Stimulated activated CD4-positive, alpha-beta T cell treated with anti-CD3 and anti-CD28 coated beads, Interleukin-1b, Interleukin-23, amount 100 ng/mL, for 24 hours (primary cell): ENCODE measurements around the gene TMEM131.
A peak's percentile ranks its signal among the peaks of the same experiment; 100 is the strongest.
"Not testable (repeated sequence)": the region's sequence is repeated elsewhere in the genome, so short reads cannot be mapped to it uniquely, and the experiment has no call there.

ENCODE experiments used
- DNase-seq, 4 experiments: peaks; one replicate each; pipeline ENCODE4 v3.0.0-alpha.2; 2020; ENCODE audit warnings: low read depth in 4 of 4, low spot score in 1 of 4

The TMEM131 gene

DNA sequence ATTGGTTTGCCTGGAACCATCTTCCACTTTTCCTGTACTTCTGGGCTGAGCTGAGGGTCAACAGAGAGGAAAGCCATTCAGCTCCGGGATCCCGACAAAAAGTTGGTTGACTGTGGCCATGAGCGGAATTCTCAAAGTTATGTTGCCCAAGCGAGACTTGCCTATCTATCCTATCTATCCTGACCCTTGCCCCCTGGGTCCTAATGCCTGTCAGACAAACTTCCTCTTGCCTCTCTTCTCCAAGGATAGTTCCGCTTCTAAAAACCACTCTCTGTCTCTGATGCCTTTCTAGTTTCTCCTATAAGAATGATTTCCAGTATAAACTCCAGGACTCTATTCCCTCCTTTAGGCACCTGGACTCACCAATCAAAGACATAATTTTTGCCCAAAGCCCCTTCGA lies 173.9 kb downstream of the TMEM131 start:
- DNase-seq: not testable (repeated sequence)

DNA sequence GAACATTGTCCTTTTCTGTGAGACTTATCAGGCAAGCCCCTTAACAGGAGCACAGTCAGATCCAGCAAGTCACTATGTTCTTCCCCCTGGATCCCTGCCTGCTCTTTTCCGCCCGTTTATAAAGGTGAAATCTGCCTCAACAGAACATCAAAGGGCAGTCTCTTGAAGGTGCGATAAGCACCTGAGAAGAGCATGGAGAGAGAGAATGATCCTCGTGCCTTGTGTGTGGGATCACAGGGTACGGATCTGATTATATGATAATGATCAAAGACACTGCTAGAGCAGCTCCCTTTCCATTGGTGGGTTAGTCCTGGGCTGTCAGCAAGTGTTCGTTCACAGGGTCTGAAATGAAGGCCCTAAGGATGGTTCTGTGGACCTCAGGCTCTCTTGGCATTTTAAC lies 176.0 kb downstream of the TMEM131 start:
- no peak for DNase-seq

DNA sequence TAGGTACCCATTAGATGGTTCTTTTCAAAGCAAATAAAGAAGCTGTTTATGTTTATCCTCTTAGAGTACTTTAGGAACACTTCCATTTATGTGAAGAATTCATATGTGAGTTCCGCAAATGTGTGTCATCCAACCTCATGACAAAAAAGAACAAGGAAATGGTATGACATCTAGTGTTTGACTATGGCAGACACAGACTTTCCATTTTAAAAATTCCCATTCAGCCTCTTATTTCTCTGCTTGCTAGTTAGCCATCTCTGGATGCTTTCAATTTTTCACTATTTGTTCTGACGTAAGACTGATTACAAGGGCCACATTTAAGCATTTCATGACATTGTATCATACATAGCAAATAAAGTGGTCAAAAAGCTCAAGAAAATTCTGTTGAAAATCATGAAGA lies 179.3 kb downstream of the TMEM131 start:
- no peak for DNase-seq

DNA sequence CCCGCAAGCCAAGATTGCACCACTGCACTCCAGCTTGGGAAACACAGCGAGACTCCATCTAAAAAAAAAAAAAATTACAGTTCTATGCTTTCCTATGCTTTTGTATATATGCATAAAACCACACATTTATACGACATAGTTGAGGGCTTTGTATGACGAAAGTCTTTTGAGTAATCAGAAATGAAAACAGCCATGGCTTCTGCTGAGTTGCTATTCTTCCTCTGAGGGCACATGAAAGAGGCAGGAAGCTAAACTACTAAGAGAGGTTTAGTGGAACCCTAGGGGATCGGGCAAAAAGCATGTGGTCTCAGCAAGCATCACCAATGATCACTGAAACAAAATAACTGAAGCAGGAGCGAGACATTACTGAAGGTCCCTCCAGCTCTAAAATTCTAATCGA lies 182.8 kb downstream of the TMEM131 start:
- no peak for DNase-seq

DNA sequence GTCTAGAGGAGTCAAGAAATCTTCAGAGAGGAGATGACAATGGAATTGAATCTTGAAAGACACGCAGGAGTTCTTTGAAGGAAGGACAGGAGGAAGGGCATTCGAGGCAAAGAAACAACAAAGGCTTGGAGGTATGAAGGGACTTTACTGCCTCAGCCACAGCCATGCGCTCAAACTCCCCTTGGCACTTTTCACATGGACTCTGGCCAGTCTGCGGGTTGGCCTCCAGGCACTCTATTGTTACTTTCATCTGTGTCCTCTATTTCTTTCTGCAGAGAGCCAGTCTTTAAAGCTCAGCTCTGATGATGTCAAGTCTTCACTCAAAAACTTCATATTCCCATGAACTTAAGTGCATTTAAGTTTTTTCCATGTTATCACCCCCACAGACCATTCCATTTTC lies 186.9 kb downstream of the TMEM131 start:
- no peak for DNase-seq

DNA sequence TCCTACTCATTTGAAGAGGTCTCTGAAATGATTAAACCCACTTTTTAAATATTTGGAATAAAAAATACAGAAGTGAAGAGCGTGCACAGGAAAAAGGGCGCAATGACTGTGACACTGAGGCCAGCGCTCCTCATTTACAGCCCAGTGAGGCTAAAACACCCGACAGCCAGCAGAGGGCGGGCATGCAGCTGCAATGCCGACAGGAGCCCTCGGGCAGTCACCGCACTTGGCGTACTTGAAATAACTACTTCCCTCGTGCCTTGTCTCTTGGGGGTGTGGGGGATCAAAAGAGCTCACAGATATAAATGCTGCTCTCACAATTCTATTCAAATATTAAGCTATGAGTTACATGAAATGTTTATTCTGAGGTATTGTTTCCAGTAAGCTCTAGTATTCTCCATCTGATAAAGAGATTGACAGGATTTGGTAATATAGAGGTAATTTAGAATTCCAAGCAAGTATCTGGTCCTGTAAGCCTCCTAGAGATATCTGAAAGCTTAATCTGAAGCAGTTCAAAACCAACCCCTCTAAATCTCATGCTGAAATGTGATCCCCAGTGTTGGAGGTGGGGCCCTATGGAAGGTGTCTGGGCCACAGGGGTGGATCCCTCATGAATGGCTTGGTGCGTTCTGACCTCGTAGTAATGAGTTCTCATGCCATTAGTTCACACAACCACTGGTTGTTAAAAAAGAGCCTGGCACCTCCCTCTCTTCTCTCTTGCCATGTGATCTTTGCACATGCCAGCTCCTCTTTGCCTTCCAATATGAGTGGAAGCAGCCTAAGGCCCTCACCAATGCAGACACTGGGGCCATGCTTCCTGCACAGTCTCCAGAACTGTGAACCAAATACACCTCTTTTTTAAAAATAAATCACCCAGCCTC lies 188.8 kb downstream of the TMEM131 start:
- peak; percentile 45 to 66 (median 58) for DNase-seq

DNA sequence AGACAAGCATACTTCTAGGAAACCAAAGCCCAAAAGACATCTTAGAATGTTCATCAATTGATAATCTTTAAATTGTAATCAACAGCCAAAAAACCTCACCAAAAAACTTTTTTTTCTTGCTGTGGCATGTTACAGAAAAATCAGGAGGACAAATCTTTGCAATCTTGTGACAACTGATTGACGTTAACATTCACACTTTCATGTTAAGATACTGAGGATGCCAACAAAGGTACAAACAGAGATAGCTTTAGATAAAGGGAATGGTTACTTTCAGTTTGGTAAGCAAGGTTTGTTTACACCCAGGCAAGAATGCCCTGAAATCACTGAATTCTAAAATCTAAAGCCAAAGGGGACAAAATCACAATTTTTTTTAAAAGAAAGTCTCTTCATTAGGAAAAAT lies 190.0 kb downstream of the TMEM131 start:
- no peak for DNase-seq

DNA sequence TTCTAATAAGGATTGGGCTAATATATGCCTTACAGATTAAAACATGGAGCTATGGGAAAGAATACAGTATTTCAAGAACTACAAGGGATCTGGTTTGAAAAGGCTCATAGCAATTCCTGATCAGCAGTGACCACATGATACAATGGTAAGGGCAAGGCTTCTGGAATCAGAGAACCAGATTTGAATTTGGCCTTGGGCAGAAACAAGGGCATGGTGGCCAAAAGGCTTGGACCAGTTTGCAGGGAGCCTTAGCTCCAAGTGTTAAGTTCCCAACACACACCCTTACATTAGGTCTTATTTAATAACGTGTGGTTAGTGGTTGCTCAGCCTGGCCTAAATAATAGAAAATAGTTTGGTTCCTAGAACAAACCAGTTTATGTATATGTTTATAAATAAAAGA lies 194.7 kb downstream of the TMEM131 start:
- no peak for DNase-seq

DNA sequence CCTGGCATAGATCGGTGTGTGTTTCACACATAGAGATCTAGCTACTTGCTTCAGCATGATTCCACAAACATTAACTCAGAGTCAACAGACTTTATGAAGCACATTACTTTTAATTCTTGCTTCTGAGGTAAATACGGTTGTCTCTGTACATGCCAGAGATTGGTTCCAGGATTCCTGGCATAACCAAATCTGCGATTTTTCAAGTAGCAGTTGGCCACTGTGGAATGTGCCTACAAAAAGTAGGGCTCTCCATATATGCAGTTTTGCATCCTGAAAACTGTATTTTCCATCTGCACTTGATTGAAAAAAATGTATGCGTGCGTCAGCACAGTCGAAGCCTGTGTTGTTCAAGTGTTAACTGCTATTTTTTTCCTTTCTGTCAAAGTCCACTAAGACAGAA lies 197.3 kb downstream of the TMEM131 start:
- no peak for DNase-seq

DNA sequence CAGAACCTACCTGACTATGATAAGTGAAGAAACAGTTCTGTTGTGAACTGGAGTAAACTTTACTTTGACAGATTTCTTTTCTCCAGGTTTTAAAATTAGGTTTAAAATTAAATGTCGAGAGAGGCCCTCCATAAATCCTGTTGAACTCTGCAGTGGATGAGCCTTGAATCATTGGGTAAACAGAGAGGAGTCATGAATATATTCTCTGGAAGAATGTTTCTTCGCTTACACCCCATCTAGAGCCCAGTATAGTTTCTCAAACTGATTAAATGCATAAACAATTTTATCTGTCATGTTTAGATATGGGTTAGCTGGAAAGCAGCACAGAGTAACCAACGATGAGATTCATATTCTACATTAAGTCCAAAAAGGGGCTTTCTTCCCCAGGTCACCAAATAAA lies 198.4 kb downstream of the TMEM131 start:
- DNase-seq: no peak

DNA sequence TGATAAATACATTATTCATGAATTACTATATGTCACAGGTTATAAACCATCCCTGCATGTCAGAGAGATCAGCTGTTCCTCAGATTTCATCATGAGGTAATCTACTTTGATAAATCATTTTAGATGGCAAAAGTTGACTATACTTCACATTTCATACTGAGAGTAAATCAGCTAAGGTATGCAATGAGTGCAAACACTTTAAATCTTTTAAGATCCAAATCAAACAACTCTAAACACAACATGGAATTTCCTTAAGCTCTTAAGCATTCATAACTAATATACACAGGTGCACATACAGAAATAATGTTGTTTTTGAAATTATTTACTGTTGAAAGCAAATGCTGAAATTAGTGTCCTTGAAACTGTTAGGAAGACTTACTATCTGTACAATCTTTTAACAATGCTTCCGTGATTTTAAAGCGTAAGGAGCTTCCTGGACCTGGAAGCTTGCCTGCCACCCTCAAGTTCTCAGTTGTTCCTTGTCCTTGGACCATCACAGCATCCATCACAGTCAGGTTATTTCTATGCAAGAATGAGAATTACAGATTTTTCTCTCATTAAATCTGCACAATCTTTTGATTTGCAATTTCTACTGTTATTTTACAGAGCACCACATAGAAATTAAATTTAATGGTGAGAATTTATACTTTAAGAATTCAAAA lies 199.2 kb downstream of the TMEM131 start:
- DNase-seq: no peak

DNA sequence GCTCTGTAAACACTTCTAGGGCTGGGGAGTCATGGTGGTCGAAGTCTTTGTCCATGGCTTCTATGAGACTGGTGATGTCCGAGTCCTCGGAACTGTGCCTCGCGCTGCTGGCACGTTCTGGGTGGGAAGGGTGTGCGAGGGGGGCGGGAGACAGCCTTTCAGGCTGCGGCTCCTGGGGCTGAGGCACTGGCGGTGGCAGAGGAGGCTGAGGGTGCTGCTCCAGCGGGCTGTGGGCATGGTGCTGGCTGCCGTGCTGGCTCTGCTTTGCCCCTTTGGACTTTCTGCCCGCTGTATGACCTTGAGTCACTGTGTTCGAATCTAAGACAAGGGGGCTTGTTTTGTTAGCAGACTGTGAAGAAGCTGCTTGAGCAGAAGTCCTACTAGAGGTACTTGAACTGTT lies 203.3 kb downstream of the TMEM131 start:
- no peak for DNase-seq

DNA sequence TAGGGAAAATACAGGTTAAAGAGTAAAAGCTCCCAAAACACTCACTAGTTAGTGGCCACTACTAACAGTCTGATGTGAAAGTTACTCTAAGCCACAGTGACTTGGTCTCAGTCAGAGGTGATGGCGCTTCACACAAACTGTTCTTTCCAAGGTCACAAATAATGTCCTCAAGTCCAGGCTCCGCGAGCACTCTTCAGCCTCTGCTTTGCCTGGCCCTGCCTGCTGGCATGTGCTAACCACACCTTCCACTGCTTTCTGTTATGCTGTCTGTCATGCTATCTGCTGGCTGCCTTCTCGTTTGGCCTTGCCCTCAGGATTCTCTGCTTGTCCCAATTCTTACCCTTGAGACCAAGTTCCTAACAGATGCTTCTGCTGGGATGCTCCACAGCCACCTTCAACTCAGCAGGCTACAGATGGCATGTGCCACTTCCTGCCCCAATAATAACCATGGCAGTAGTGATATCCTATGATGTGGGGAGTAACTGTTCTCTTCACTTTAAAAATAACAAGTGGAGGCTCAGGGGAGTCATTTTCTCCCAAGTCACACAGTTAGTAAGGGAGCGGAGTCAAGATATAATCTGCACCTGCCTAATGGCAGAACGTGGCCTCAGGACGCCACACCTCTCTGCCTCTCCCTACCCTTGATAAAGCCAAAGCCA lies 206.6 kb downstream of the TMEM131 start:
- no peak for DNase-seq

DNA sequence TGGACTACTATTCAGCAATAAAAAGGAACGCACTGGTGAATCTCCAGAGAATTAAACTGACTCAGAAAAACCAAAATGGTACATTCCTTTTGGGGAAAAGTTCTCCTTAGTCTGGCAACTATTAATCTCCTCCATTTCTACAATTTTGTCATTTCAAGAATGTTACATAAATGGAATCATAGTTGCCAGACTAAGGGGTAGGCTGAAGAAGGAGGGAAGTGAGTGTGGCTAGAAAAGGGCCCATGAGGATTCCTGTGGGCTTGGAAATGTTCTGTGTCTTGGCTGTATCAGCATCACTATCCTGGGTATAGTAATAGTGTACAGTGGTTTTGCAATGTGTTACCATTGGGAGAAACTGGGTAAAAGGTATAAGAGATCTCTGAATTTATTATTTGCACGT lies 209.9 kb downstream of the TMEM131 start:
- no peak for DNase-seq

DNA sequence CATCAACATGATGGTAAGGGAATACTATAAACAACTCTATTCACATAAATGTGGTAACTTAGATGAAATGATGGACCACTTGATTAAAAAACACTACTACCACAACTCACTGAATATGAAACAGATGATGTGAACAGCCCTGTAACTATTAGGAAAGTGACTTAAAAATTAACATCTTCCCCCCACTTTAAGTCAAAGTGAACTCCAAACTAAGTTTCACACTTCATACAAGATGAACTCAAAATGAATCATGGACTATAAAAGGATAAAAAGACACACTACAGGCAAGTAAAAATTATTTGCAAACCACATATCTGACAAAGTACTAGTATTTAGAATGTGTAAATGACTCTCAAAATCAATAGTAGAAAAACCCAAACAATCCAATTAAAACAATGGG lies 210.8 kb downstream of the TMEM131 start:
- DNase-seq: no peak

DNA sequence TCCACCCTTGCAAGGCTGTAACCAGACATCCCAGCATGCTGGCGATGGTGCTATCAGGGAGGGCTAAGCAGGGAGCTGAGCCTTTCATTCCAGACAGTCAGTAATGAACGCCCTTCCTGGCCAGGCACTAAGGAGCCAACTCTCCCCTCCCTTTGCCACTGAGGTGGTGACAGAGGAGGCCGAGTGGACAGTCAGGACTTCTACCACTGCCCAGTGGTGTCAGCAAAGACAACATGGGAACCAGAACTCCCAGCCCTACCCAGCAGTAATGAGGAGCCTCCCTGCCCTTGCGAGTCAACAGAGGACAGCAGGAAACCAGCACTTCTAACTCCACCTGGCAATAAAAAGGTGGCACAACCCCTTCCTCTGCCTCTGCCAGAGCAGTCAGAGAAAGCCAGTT lies 213.8 kb downstream of the TMEM131 start:
- no peak for DNase-seq

DNA sequence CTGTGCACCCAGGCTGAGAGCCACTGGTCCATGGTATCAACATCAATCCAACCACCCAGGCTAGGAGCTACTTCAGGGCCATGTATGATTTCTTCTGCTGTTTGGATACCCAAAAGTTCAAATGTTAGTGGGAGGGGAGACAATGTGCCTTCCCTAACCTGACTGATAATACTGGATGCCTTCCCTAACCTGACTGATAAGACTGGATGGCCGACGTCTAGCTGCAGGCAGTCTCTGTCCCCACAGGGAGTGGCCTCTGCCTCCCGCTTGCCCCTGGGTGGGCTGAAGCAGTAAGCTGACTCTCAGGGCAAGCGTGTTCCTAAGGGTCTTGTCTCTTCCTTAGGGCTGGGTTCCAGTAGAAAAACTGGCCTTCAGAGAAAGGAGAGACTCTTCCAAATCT lies 216.6 kb downstream of the TMEM131 start:
- no peak for DNase-seq

DNA sequence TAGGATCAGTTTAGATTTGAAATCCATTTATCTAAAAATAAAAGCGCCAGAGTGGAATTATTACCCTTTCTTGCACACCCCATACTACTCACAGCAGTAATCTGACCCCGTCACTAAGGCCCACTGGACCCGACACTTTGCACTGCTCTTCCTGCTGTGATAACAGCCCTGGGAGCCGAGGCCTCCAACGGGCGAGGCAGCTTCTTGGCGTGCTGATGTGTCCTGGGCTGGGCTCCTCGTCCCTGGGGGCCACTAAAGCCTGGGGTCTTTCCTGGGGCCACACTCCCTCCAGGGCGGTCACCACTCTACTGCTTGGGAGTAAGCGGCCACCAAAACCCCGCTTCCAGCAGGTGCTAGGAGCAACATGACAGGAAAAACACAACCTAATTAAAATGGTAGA lies 220.7 kb downstream of the TMEM131 start:
- no peak for DNase-seq

DNA sequence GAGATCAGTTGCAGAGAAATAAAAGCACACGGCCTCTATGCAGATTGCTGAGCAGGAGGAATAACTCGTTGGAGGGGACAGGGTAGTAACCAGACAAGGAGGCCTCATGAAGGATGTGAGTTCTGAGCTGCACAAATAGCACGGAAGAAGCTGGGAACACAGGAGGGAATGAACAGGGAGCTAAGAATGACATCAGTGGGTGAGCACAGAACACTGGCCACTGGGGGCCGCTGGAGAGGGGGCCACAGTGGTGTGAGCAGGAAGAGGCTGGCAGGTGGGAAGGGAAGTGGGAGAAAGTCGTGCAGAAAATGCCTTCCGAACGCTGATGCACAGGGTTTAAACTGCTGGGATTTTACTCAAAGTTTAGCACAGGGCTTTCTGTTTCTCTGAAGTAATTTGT lies 221.3 kb downstream of the TMEM131 start:
- DNase-seq: no peak

DNA sequence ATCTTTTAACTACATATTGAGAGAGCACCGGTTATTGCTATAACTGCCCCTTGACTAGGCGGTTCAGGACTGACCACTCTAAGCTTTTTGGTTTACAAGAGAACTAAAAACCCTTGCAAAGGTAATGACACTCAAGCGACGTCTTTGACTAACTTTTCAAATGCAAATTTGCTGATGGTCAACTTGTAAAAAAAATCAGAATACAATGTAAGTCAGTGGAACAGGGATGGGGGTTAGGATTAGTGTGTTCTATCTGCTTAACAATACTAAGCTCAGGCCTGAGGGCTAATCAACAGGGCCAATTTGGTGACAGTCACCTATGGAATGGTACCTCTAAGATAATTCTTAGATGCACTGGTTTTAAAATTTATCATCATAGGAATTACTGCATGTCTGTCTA lies 225.3 kb downstream of the TMEM131 start:
- DNase-seq: no peak

DNA sequence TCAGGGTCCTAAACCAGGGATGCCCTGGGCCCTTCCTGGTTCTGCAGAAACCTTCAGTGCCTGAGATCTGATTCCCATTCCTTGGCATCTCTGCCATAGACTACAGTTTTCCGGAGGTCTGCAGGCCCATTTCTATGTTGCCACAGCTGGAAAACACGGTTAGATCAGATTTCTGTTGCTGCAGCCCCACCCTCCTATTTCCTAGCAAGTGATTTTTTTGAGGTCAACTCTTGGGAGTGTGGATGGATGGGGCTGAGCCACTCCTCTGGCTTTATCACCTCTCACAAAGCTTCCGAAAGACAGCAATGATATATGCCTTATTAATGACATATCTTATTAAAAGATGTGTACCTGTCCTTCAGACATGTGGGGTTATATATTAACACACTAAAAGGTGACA lies 226.0 kb downstream of the TMEM131 start:
- DNase-seq: no peak

DNA sequence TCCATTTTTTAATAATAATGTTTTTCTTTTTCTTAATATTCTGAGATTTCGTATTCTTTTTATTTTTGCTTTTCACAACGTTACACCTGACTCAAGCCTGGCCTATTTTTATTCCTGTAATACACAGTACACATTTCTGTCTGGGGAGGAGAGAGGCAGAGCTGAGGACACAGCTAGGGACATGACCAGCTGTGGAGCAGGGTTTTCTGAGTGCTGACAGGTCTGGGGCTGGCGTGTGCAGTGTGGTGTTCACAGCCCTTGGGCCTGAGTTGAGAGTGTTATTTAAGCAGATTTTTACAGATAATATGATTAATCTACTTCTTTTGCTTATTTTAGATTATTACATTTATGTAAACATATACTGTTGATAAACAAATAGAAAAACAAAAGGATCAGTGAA lies 226.4 kb downstream of the TMEM131 start:
- no peak for DNase-seq
